B cell (primary cell): ENCODE measurements around the gene DNMBP. TPM values are rescaled to one million over a fixed set of nuclear protein-coding genes. Genes with fewer than 3 reads are reported as not detected.
A peak's percentile ranks its signal among the peaks of the same experiment; 100 is the strongest.

Experiments used
- ATAC-seq: fragments of 200-7000 bp; cut with Tn5 transposase; one replicate; pipeline ENCODE4 v1.10.0; 2021; ENCODE audit warnings: low read depth, mild to moderate bottlenecking, moderate number of reproducible peaks, moderate library complexity
- CTCF ChIA-PET: fragments of 350-600 bp; sonication (Branson Sonifier 250); formaldehyde crosslinking; loops from one replicate; lab custom pipeline; 2021; ENCODE audit warnings: antibody characterized with exemption, inconsistent platforms; lab: Charles Lee
- POLR2A ChIA-PET: fragments of 350-600 bp; sonication (Branson Sonifier 250); formaldehyde crosslinking; loops from one replicate; lab custom pipeline; 2021; ENCODE audit warnings: antibody characterized with exemption; lab: Charles Lee
- DNase-seq: peaks from one replicate; pipeline ENCODE4 v3.0.0; 2013
- H2AFZ ChIP-seq: 2 replicates; pipeline ENCODE4 v1.6.1; 2012; ENCODE audit warnings: mild to moderate bottlenecking, low read depth, low read length; ENCODE audit not compliant: insufficient read depth, poor library complexity, severe bottlenecking
- H3K27ac ChIP-seq, 2 donors: 1 replicate in 1 of 2; 2 replicates in 1 of 2; pipeline ENCODE4 v1.5.1; 2012 to 2013; ENCODE audit warnings: low read length in 2 of 2, mild to moderate bottlenecking in 2 of 2, moderate library complexity in 1 of 2
- H3K27me3 ChIP-seq, 4 experiments: fragments of 200-600 bp in 1 of 4; sonication (generic) in 1 of 4; replicated peaks in 1 of 4; 1 replicate in 2 of 4; 2 replicates in 2 of 4; pipeline versions ENCODE4 v1.6.1 to v1.7.0; 2013 to 2016; ENCODE audit warnings: low read length in 3 of 4, mild to moderate bottlenecking in 2 of 4, mixed read lengths in 1 of 4, moderate library complexity in 1 of 4; ENCODE audit not compliant: insufficient read depth in 4 of 4, control insufficient read depth in 3 of 4; ENCODE audit errors: control extremely low read depth in 1 of 4
- H3K36me3 ChIP-seq, 2 experiments: replicated peaks in 1 of 2; 1 replicate in 1 of 2; 2 replicates in 1 of 2; pipeline versions ENCODE4 v1.6.1 to v1.7.1; 2013; ENCODE audit warnings: low read length in 1 of 2; ENCODE audit not compliant: insufficient read depth in 2 of 2, control insufficient read depth in 1 of 2; ENCODE audit errors: control extremely low read depth in 1 of 2, extremely low read depth in 1 of 2
- H3K4me1 ChIP-seq, 2 donors: fragments of 200-600 bp in 1 of 2; sonication (generic) in 1 of 2; 1 replicate in 1 of 2; 2 replicates in 1 of 2; pipeline versions ENCODE4 v1.5.1 to v1.6.1; 2013 to 2017; ENCODE audit warnings: low read length in 2 of 2; ENCODE audit not compliant: control insufficient read depth in 2 of 2, insufficient read depth in 2 of 2
- H3K4me2 ChIP-seq: replicated peaks from 2 replicates; pipeline ENCODE3; 2012; ENCODE audit warnings: mild to moderate bottlenecking, low read depth, low read length; ENCODE audit not compliant: poor library complexity, severe bottlenecking
- H3K4me3 ChIP-seq, 5 experiments: fragments of 200-600 bp in 1 of 5; sonication (generic) in 1 of 5; 1 replicate in 3 of 5; 2 replicates in 2 of 5; pipeline versions ENCODE4 v1.5.1 to v1.7.0; 2011 to 2016; ENCODE audit warnings: low read length in 4 of 5, mild to moderate bottlenecking in 4 of 5, low read depth in 2 of 5, control low read depth in 1 of 5, moderate library complexity in 1 of 5; ENCODE audit not compliant: insufficient read depth in 1 of 5; ENCODE audit errors: control extremely low read depth in 1 of 5, extremely low read depth in 1 of 5
- H3K79me2 ChIP-seq: fragments of 200-600 bp; sonication (generic); one replicate; pipeline ENCODE4 v1.6.0; 2016; ENCODE audit warnings: low read length; ENCODE audit not compliant: control insufficient read depth, insufficient read depth
- H3K9ac ChIP-seq: fragments of 200-600 bp; sonication (generic); 2 replicates; pipeline ENCODE4 v1.6.1; 2017; ENCODE audit warnings: mild to moderate bottlenecking, low read length, moderate library complexity
- H3K9me3 ChIP-seq, 3 donors: one replicate each; pipeline versions ENCODE4 v1.6.1 to v1.7.1; 2013; ENCODE audit warnings: low read length in 2 of 3; ENCODE audit not compliant: control insufficient read depth in 2 of 3, insufficient read depth in 1 of 3; ENCODE audit errors: control extremely low read depth in 1 of 3
- H4K20me1 ChIP-seq: 2 replicates; pipeline ENCODE4 v1.6.0; 2012; ENCODE audit warnings: mild to moderate bottlenecking, low read length; ENCODE audit not compliant: insufficient read depth, control insufficient read depth, poor library complexity, severe bottlenecking
- H3K27ac Mint-ChIP-seq: one replicate; pipeline ENCODE4 v1.8.0; 2021; ENCODE audit warnings: mixed read lengths
- H3K27me3 Mint-ChIP-seq: one replicate; pipeline ENCODE4 v1.8.0; 2021; ENCODE audit warnings: mixed read lengths
- H3K4me1 Mint-ChIP-seq: one replicate; pipeline ENCODE4 v1.8.0; 2021; ENCODE audit warnings: mixed read lengths
- H3K4me3 Mint-ChIP-seq: one replicate; pipeline ENCODE4 v1.8.0; 2021; ENCODE audit warnings: mixed read lengths
- H3K9me3 Mint-ChIP-seq: one replicate; pipeline ENCODE4 v1.8.0; 2022; ENCODE audit warnings: mixed read lengths; ENCODE audit not compliant: insufficient read depth
- EZH2 ChIP-seq: IDR thresholded peaks from 2 replicates; pipeline ENCODE4 v1.6.1; 2012; ENCODE audit warnings: borderline replicate concordance, low read depth, mild to moderate bottlenecking, moderate library complexity, low read length; ENCODE audit not compliant: insufficient read depth, poor library complexity, severe bottlenecking
- WGBS: methylation state at CpG from one replicate; pipeline ENCODE4 v1.1.5; 2013; ENCODE audit warnings: missing lambda C conversion rate; ENCODE audit not compliant: insufficient coverage; 5-methylcytosine and 5-hydroxymethylcytosine counted together
- intact Hi-C: fragments of 100-400 bp; cut with micrococcal nuclease; formaldehyde crosslinking; loops from one replicate; pipeline ENCODE4 v1.10.0; 2022
- polyA plus RNA-seq: library from polyadenylated mRNA; depleted of rRNA; stranded (reverse); fragments of >200 nt; gene quantifications from 2 replicates; pipeline ENCODE4 v1.2.3, GENCODE V29; 2012
- total RNA-seq, 2 donors: library from RNA; stranded (reverse); fragments of 120-200 nt in 1 of 2; gene quantifications; 1 replicate in 1 of 2; 2 replicates in 1 of 2; pipeline versions ENCODE4 v1.2.3 to v1.2.4, GENCODE V29; 2013 to 2022
- TF ChIP-seq, protein P1 (sequence below): fragments of 200-600 bp; IDR thresholded peaks from one replicate; pipeline ENCODE4 v1.8.0; 2022; ENCODE audit warnings: antibody characterized with exemption, mild to moderate bottlenecking

DNMBP gene
- total and polyA plus RNA-seq, 2 donors (not counting 1 experiment from before 2014, with no cell fraction given): 12.8 to 22.6 TPM

DNA sequence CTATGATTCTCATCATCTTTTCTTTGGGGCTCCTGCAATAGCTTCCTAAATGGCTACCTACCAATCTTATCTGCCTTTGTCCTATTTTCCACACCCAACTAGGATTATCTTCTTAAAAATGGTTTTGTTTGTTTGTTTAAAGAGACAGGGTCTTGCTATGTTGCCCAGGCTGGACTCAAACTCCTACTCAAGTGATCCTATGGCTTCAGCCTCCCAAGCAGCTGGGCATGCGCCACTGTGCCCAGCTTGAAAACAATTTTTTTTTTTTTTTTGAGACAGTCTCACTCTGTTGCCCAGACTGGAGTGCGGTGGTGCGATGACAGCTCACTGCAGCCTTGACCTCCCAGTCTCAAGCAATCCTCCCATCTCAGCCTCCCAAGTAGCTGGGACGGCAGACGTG lies 14.9 kb downstream of the DNMBP start:
- Histone ChIP-seq H3K27me3 (no peaks in the 10 kb centered on the region), H3K9ac (peak overlapping the region; percentile 28), H3K9me3 (peaks cover 0 to 4% (median 0%) of the 10 kb centered on the region in 3 donors), H3K27ac (peak overlapping the region; percentile 77 to 91), H4K20me1 (no peaks in the 10 kb centered on the region), H3K4me3 (peak overlapping the region in 1 of 5 experiments; percentile 18), H3K36me3 (no peaks in the 10 kb centered on the region), H2AFZ (no peak overlapping the region), H3K4me2 (peak overlapping the region; percentile 58), H3K4me1 (peaks cover 26 to 32% of the 10 kb centered on the region in 2 donors), H3K79me2 (peaks cover 89% of the 10 kb centered on the region)
- peak overlapping the region; percentile 93 for H3K27ac Mint-ChIP-seq
- no peak for TF ChIP-seq EZH2
- TF ChIP-seq, protein P1, sequence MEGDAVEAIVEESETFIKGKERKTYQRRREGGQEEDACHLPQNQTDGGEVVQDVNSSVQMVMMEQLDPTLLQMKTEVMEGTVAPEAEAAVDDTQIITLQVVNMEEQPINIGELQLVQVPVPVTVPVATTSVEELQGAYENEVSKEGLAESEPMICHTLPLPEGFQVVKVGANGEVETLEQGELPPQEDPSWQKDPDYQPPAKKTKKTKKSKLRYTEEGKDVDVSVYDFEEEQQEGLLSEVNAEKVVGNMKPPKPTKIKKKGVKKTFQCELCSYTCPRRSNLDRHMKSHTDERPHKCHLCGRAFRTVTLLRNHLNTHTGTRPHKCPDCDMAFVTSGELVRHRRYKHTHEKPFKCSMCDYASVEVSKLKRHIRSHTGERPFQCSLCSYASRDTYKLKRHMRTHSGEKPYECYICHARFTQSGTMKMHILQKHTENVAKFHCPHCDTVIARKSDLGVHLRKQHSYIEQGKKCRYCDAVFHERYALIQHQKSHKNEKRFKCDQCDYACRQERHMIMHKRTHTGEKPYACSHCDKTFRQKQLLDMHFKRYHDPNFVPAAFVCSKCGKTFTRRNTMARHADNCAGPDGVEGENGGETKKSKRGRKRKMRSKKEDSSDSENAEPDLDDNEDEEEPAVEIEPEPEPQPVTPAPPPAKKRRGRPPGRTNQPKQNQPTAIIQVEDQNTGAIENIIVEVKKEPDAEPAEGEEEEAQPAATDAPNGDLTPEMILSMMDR: no peak
- ChIA-PET POLR2A (no interaction called here), CTCF (interaction anchor here (0.6 to 6.2 kb wide), 7 partner anchors 9 to 1046 kb away, joined by 3 to 75 read pairs (median 5); partner anchors contain the start of gene DNMBP)
- H3K9me3 Mint-ChIP-seq: no peaks in the 10 kb centered on the region
- no peaks in the 10 kb centered on the region for H3K27me3 Mint-ChIP-seq
- H3K4me3 Mint-ChIP-seq: peak overlapping the region; percentile 84
- peaks cover 51% of the 10 kb centered on the region for H3K4me1 Mint-ChIP-seq
- intact Hi-C loops: loop anchor here (1.0 kb wide), 1 partner anchor 14 kb away; the partner anchor contains the start of gene DNMBP
- ATAC-seq: no peak
- whole genome bisulfite sequencing: 71% methylated on average over 1 of the region's 5 CpGs
- DNase-seq: no peak
